ENCODE results near the gene UNC5C.

Gene UNC5C

DNA sequence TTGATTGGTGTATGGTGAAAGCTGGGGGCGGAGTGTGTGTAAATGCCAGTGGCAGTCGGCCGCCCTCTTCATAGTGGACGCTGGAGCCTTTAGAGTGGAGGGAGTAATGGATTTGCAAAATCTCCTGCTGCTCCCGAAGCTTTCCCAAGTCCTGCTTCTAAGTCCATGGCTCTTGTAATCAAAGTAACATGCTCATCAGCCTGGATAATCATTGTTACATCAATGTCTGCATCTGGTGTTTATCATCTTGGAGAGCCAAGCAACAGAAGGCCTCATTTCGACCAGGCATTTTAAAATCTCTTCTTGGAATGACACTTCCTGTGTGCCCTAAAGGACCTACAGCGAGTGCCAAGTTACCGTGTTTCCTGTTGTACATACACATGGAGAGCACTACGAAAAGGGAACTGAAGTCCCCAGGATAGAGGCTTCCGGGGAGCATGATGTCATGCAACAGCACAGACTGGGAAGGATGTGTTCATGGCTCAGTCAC, 32.2 kb downstream of the UNC5C start:
- no peak for FAIRE-seq

DNA sequence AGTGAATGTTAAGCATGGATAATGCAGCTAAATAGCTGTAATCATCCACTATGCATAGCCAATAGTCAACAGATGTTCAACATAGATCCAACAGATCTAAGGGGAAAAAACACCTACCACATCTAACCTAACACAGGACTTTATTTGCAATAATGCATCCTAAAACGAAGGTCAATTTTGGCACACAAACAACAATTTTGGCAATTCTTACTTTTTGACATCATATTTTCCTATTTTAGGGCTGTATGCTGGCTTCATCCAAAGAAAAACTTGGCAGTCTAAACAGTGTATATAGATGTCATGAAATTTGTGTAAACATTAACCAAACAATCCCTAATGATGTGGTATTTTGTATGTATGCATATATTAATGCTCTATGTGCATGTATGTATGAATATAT, 33.2 kb downstream of the UNC5C start:
- peak; percentile 43 for FAIRE-seq

DNA sequence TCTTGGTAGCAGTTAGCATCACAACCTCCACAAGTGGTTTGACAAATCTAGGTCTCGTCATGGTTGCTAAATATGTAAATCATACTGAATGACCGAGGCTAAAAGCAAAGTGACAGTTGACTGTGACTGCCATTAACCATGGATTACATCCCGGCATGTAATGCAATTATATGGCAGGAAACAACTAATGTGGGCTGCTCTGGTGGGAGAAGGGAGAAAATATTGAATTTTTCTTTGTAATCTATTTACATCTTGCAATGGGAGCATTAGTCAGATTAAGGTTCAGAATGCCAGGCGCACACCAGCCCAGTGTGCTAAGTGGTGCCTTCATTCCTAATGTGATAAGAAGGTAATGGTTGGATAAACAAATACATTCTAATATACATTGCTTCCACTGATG, 35.8 kb downstream of the UNC5C start:
- FAIRE-seq: no peak

DNA sequence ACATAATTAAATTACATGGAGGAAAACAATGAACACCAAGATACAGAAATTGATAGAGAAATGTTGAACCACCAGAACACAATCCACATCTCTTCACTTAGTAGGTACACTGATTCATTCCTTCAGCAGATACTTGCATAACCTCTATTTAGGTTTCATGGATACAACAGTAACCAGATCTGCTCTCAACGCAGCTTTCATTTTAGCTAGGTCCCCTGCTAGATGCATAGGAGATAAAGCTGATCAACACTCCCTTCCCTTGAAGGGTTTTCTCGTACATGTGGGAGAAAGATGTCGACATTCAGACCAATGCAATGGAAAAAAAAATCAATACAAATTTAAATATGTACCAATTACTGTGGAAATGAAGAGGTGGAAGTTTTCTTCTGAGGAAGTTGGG, 37.3 kb downstream of the UNC5C start:
- FAIRE-seq: no peak

DNA sequence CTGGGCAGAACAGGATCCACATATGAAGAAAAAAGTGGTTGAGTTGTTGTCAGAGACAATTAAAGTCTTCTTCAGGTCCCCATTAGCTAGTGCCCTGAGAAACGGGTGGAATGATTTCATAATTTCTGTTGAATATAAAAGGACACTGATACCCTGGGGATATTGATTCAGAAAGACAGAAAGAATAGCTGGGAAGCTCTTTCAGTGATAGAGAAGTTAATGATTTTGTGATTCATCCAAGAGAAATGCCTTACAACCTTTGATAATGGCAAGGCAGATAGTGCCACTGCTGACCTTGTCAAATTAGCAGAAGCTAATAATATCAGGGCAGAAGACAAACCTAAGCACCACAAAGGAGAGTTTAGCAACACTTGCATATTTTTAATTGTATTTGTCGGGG, 37.9 kb downstream of the UNC5C start:
- no peak for FAIRE-seq

DNA sequence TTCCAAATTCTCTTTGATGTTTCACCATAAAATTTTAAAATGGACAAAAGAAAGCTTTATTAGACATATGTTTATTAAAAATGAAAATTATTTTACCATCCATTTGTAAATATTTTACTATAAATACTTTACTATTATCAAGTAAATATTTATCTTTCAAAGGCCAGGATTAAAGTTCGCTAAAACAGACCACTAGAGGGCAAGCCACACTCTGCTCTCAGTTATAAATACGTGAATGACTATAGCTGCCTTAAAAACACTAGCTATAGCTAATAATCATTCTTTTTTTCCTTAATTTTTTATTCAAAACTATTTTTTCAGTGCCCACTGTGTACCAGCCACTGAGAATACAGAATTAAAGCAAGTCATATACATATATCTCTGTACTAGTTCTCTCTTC, 38.6 kb downstream of the UNC5C start:
- FAIRE-seq: peak; percentile 95

DNA sequence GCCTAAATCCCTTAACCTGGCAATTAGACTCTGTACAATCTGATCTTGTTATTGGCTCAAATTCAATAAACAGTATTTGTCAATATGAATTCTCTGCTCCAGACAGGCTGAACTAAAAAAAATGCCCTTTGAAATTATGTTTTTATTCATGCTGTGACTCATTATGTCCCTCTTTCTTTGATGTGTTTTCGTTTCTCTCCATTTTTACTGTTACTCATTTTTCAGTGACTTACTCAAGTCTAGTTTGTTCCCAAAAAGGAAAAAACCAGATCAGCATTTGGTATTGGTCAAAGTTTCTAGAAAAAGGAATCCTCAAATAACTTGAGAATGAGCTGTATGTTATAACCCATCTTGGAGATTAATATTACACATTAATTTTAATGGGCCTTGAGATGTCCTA, 40.4 kb downstream of the UNC5C start:
- no peak for FAIRE-seq

DNA sequence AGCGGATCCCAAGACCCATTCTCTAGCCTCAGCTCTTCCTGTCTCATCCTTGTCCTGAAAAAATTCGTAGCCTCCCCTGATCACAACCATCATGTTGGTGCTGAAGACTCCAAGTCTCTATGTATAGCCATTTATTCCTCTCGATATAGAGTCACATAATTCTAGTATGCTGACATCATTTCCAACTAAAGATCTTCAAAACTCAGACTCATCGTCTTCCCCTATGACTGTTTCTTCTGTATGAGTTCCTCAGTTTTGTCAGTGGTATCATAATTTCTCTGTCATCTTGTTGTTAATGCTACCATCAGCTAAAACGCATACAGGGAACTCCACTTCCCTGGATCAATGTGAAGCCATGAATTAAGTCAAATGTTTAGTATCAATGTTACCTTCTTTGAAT, 41.2 kb downstream of the UNC5C start:
- no peak for FAIRE-seq

DNA sequence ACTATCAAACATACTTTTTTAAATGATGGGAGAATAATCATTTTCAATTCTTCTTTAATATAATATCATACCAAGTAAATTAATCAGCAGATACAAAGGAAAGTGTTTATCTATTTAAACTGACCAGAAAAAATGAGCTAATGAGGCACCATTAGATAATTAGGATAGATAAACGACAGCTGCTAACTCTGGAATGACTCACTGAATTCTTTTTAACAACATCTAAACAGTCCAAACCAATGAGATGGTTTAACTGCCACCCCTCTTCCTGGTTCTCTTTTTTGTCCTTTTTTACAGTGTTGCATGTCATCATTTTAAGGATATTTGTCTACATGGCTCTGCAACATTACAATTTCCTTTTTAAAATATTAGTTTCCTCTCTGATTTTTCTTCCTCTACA, 41.6 kb downstream of the UNC5C start:
- no peak for FAIRE-seq

DNA sequence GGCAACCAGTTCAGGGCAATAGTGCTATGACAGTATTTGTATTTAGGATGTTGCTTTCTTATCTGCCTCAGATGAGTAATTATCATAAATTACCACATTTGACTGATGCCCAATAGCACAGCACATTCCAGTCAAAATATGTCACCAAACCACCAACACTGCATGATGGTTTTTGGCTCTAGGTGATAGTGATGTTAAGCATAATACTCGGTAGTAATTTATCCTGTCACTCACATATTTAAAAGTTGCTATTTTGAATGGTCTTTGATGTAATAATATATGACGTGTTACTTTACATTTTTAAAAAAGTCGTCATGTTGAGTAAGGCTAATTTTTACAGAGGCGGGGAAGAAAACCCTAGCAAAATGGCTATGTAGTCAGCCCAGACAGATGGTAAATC, 42.5 kb downstream of the UNC5C start:
- no peak for FAIRE-seq

DNA sequence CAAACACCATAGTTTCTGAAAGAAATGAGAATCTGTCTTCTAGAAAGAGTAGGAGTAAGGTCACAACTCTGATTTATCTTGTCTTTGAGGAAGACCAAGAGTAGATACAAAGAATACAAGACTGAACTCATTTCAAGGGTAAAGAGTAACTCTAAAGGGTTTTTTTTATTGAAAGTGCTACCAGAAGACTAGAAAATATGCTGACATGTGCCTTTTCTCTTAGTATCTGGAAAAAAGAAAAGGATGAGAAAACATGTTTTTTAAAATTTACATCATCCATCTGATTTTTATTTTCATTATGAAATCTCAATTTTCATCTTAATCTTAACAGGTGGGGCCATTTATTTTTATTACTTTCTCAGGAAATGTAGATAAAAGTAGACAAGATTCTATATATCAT, 43.0 kb downstream of the UNC5C start:
- no peak for FAIRE-seq

DNA sequence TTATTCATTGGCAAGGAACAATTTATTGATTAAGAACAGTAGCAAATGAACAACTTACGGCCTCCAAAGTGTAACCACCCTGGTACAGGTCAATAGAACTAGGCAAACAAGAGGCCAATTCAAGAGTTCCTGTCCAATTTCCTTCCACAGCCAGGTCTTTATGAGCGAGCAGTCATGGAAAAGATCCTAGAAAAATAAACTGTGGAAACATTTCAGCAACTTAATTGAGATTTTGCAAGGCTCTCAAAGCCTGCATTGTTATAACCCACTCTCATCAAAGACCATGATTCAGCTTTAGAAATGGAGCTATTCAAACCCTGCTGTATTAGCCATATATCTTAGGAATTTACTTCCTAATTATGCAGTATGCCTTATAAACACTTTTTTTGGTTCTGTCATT, 43.6 kb downstream of the UNC5C start:
- no peak for FAIRE-seq

DNA sequence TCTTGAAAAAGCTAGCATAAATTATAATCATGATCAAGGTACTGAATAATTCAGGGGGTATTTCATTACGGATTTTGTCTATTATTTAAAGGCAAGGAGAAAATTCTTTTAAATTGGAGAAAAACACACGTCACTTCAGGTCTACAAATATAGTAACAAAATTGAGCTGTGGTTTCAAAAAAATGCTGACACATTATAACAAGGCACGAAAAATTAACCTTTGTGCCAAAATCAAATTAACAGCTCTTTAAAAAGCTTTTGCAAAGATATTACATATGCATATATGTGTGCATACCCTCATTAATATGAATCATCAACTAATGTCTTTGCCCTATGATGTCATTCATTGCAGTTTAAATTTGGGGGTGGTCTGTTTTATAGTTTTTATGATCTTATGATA, 44.3 kb downstream of the UNC5C start:
- FAIRE-seq: no peak

DNA sequence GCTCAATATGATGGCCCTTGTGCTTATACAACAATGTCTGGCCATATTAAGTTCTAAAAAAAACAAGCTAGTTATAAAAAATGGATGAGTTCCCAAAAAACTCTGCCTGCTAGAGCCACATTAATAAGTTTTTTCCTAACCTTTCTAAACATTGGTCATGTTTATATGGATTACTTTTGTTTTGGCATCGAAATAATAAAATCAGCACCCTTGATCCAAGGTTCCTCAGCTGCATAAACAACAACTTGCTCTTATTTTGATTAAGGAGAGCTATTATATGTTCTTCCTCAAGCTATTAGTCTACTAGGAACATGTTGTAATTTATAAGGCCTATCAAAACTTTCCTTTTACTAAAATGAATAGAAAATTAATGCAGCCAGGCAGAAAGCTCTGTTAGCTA, 48.4 kb downstream of the UNC5C start:
- FAIRE-seq: no peak

DNA sequence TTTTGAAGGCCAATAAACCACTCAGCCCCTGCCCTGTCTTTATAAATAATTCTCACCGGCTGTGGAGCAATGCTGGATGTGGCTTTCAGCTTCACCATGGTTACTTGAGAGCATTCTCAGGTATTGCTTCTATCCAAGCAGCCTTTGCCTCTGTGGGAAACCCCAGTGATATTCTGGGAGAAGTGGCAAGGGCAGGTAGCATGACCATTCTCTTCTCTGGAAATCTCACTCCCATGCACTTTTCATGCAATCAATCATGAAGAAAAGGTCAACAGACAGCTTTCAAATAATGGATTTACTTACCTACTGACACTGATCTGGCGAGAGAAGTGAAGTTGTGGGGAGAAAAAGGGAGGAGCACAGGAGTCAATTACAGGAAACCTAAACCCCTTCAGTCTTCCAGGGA, 49.5 kb downstream of the UNC5C start:
- FAIRE-seq: no peak

DNA sequence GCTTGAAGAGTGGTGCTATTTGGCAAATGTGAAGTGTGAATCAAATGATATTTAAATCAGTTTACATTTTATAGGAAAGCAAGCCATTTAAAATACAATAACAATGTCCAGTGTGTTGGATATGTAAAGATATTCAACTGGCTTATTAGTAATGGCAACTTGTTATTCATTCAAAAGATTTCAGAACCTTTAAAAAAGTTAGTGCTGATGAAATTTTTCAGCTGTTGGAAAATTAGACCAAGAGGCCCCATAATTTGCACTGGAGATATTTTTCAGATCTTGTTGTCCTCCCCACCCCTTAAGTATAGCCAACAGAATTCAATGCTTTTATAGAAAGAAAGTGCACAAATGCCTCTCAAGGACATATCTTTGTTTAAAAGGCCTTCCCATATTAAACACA, 54.6 kb downstream of the UNC5C start:
- FAIRE-seq: no peak

DNA sequence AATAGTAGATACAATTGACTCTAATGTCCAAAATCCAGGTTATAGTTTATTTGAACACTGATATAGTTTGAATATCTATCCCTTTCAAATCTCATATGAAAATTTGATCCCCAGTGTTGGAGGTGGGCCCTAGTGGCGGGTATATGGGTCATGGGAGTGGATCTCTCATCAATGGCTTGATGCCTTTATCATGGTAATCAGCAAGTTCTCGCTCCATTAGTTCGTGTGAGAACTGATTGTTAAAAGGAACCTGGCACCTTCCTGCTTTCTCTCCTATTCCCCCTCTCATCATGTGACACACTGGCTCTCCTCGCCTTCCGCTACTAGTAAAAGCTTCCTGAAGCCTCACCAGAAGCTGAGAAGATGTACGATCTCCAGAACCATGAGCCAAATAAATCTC, 70.1 kb downstream of the UNC5C start:
- FAIRE-seq: no peak

DNA sequence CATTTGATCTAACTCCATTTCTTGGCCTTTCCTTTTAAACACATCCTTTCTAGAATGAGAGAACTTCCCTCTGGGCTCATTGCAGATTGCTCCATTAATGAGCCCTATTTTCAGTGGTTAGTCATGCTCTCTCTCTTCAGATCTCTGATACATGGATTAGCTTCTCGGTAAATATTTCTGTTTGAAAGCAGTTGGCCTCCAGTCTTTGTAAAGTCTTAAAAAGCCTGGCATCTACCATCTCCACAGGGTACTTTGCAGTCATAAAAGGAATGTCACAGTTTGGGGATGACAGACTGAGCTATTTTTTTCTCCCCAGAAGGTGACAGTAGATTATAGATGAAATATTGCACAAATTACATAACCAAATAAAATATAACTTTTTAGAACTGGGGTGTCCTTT, 72.7 kb downstream of the UNC5C start:
- FAIRE-seq: no peak

DNA sequence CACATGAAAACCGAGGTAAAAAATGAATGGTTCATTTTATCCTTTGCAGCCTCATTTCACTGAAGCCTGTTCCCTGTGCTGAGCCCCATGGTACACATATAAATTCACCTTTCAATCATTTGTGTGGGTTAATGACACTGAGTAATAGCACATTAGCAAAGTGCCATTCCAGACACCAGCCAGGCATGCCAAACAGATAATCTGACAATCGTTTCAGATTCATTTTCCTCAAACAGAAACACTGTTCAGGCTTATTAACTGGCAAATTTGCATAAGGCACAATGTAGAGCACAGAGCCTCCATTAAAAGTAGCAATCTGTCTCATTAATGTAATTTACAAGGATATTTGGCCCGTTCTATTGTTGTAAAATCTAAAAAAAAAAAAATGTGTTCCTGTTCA, 76.2 kb downstream of the UNC5C start:
- FAIRE-seq: no peak

DNA sequence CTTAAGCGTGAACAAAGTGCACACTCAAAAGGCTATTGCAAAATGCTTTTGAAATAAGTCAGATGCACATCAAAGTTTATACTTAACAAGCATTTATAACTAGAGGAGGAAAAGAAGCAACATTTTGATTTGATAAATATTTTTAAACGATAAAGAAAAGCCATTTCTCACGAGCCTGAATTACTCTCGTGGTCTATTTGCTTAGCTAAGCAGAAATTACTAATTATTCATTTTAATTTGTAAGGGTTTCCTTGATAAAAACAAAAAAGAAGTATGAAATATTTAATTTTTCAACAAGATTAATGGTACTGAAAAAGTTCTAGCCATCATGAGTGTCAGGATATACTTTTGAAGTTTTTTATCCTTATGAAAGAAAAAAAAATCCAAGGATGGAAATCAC, 78.2 kb downstream of the UNC5C start:
- no peak for FAIRE-seq

DNA sequence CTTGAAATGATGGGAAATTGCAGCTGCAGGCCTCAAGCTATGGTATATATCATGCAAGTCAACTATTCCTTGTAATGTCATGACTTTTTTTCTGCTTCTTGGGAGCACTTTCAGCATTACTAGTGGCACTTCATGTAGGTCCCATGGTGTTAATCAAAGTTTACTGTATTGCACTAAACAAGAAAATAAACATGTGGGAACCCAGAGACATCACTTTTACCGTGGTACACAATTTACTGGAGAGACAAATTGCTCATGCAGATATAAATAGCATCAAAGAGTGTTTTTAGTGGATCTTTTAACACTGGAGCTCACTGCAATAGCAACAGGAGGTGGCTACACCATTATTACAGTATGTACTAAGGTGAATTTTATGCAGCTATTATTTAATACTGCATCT, 79.2 kb downstream of the UNC5C start:
- no peak for FAIRE-seq

DNA sequence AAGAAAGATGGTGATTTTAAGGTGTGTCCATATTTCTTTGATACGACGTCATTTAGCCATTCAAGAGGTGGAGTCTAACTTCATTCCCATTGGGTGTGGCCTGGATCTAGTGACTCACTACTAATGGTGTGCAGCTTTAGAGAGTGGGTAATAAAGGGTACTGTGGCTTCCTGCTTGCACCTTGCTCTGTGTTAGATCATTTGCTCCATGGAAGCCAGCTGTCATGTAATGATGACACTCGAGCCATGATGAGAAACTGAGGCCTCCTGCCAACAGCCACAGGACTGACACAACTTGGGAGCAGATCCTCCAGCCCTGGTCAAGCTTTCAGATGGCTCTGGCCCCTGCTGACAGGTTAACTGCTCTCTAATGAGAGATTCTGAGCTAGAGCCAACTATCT, 82.0 kb downstream of the UNC5C start:
- FAIRE-seq: no peak

DNA sequence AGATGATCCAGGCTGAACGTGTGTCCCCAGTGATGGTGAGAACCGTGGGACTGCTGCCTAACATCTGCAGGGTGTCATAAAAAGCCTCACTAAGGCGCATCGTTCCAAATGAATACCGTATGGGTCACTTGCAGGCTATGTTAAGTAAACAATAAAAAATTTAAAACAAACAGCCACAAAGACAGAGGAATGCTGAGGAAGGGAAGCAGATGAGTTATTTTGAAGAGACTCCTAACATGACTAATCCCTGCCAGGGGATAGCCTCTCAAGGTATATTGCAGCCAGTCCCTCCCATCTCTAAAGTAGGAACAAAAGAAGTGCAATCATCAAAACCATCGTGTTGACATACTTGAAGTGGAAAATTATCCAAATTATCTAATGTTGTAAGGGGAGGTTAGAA, 83.8 kb downstream of the UNC5C start:
- FAIRE-seq: no peak

DNA sequence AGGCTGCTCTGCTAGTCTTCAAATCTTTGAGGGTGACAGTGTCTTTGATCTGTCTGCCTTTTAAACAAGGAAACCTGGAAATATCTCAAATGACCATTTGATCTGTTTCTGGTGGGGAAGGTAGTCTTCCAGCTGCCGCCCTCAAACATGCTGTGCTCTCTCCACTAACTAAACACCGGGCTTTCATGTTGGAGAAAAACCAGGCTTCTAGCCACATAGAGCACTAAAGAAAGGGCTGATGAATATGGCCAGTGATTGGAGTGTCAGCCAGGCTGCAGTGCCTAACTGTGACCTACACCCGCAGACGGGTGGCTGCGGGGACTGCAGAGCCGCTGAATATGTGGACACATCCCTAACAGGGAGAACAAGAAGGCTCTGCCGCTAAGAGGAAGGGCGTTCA, 85.9 kb downstream of the UNC5C start:
- no peak for FAIRE-seq

DNA sequence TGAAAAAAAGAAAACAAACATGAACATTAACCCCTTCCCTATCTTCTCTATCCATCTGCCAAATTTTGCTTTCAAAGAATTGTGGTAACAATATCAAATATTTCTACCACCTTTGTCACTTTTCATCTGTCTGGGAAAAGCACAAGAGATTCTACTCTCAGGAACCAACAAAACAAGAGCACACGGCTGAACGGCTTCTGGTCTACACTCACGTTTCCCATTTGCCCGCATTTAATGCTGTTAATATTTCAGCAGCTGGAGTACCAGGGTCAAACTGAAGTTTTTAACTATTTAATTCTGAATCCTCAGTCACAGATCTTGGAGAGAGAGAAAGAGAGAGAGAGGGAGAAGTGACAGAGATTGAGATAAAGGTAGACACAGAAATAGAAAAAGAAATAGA, 91.4 kb downstream of the UNC5C start:
- no peak for FAIRE-seq

DNA sequence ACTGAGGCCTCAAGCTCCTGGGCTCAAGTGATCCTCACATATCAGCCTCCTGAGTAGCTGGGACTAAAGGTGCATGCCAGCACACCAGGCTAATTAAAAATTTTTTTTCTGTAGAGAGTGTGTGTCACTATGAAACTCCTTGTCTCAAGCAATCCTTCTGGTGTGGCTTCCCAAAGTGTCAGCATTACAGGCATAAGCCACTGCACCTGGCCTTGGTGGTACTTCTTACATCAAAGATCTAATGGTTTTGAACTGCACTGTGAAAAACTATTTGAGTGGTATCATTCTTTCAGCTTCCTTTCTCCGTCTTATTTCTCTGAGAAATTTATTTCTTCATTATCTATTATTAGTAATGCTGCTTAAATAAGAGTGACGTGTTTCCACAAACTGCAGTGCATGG, 98.5 kb downstream of the UNC5C start:
- no peak for FAIRE-seq
